Panc1 (cell line): Measurements from ENCODE around the gene FAHD2A. TPM values are rescaled to one million over a fixed set of nuclear protein-coding genes. Genes with fewer than 3 reads are reported as not detected.

Experiments
- ATAC-seq: fragments of 200-7000 bp; cut with Tn5 transposase; 2 replicates; pipeline ENCODE4 v1.9.1; 2020; ENCODE audit warnings: mild to moderate bottlenecking, moderate library complexity
- BruUV-seq: library from RNA; stranded (reverse); fragments of 400-500 nt; replicated peaks from 2 replicates; lab custom pipeline; 2021; lab: Mats Ljungman, UMichigan
- CTCF ChIA-PET: fragments of 300-600 bp; sonication (Branson Sonifier 250); formaldehyde crosslinking; loops from one replicate; lab custom pipeline; 2022; ENCODE audit warnings: antibody characterized with exemption; lab: Charles Lee
- POLR2A ChIA-PET: fragments of 300-600 bp; sonication (Branson Sonifier 250); formaldehyde crosslinking; loops from one replicate; lab custom pipeline; 2022; ENCODE audit warnings: antibody characterized with exemption; lab: Charles Lee
- DNase-seq: peaks from one replicate; pipeline ENCODE4 v3.0.0-alpha.2; 2010; ENCODE audit warnings: low read depth, low spot score
- H3K27ac ChIP-seq: 2 replicates; pipeline ENCODE4 v1.5.1; 2011; ENCODE audit warnings: mild to moderate bottlenecking, low read length, inconsistent platforms
- H3K27me3 ChIP-seq: fragments of 200-500 bp; sonication (Bioruptor generic); 2 replicates; pipeline ENCODE4 v1.6.0; 2014; ENCODE audit warnings: low read length, inconsistent platforms; ENCODE audit not compliant: control insufficient read depth, insufficient read depth
- H3K36me3 ChIP-seq: fragments of 200-500 bp; sonication (Bioruptor generic); 2 replicates; pipeline ENCODE4 v1.5.1; 2014; ENCODE audit warnings: inconsistent platforms, mild to moderate bottlenecking, low read length, moderate library complexity; ENCODE audit not compliant: control insufficient read depth, insufficient read depth
- H3K4me1 ChIP-seq: 2 replicates; pipeline ENCODE4 v1.5.1; 2011; ENCODE audit warnings: inconsistent platforms, mild to moderate bottlenecking, low read length, moderate library complexity; ENCODE audit not compliant: control insufficient read depth, insufficient read depth
- H3K4me3 ChIP-seq, 2 experiments: 2 replicates each; pipeline ENCODE4 v1.5.1; 2011 to 2012; ENCODE audit warnings: low read depth in 2 of 2, low read length in 2 of 2, mild to moderate bottlenecking in 2 of 2, inconsistent platforms in 1 of 2, moderate library complexity in 1 of 2
- H3K9me3 ChIP-seq: fragments of 200-500 bp; sonication (Bioruptor generic); 2 replicates; pipeline ENCODE4 v1.5.1; 2014; ENCODE audit warnings: low read depth, mild to moderate bottlenecking, inconsistent platforms, low read length, moderate library complexity; ENCODE audit not compliant: control insufficient read depth, insufficient read depth
- CTCF ChIP-seq: fragments of 450-650 bp; IDR thresholded peaks from 2 replicates; pipeline ENCODE4 v1.5.1; 2017; ENCODE audit warnings: mild to moderate bottlenecking
- POLR2AphosphoS5 ChIP-seq: IDR thresholded peaks from 2 replicates; pipeline ENCODE4 v1.6.1; 2012; ENCODE audit warnings: mild to moderate bottlenecking, low read depth, low read length, moderate library complexity
- SIN3A ChIP-seq: IDR thresholded peaks from 2 replicates; pipeline ENCODE4 v1.6.1; 2012; ENCODE audit warnings: low read depth, mild to moderate bottlenecking, low read length, moderate library complexity, borderline replicate concordance; ENCODE audit not compliant: insufficient read depth
- TCF7L2 ChIP-seq: IDR thresholded peaks from 2 replicates; pipeline ENCODE4 v1.6.1; 2011; ENCODE audit warnings: mild to moderate bottlenecking, low read depth, low read length, inconsistent platforms
- in situ Hi-C: cut with HindIII; loops from 2 replicates; pipeline ENCODE4 v1.10.0; 2016; ENCODE audit warnings: low sequenced_read_pairs, low pct_unique_long_range_greater_than_20kb
- intact Hi-C: fragments of 100-400 bp; cut with micrococcal nuclease; formaldehyde crosslinking; loops from one replicate; pipeline ENCODE4 v1.10.0; 2022; ENCODE audit not compliant: unreplicated experiment
- total RNA-seq: library from RNA; stranded (reverse); gene quantifications from one replicate; pipeline ENCODE4 v1.2.1, GENCODE V29; 2021; ENCODE audit not compliant: unreplicated experiment
- TF ChIP-seq, protein P1 (sequence below), 2 experiments: IDR thresholded peaks; 2 replicates each; pipeline ENCODE4 v1.6.1; 2011 to 2012; ENCODE audit warnings: low read depth in 2 of 2, control low read depth in 1 of 2, low read length in 1 of 2, mild to moderate bottlenecking in 1 of 2, moderate library complexity in 1 of 2; ENCODE audit not compliant: insufficient read depth in 1 of 2

The FAHD2A gene
- total RNA-seq, 1 experiment from 2014 or later, result 17.2 TPM

DNA sequence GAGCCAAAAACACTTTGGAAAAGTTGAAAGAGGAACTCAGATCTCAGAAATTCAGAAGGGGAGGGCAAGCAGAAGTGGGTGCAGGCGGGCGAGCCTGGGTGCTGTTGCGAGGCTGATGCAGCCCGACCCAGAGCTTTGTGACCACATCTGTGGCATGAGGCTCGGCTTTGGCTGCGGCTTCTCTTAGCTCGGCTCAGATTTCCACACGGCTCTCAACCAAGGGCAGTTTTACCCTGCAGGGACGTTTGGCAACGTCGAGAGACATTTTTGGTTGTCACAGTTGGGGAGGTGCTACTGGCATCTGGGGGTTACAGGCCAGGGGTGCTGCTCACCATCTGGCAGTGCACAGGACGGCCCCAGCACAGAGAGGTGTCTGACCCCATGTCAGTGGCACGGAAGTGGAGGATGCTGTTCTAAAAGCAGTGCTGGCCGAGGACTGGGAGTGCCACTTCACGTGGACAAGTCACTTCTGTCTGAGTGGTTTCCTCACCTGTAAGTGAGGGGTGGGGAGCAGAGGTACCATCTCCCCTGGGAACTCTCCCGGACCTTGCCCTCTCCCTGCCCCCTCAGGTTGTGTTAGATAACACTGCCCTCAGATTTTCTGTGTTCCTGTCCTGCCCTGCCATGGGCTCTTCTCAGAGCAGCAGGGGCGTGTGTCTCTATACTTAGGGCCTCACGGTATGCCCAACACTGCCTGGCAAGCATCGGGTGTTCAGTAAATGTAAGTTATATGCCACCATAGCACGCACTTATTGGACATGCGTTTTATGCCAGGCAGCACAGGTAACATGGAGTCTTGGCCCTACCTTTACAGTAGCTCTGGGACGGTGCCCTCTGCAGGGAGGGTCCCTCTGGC, 48.7 kb upstream of the FAHD2A start:
- Histone ChIP-seq H3K27ac (no peak overlapping the region), H3K27me3 (no peaks in the 10 kb centered on the region), H3K9me3 (no peaks in the 10 kb centered on the region), H3K4me3 (no peak overlapping the region), H3K36me3 (no peaks in the 10 kb centered on the region), H3K4me1 (no peaks in the 10 kb centered on the region; the same call in 1 of the 2 replicates)
- intact Hi-C loops, result no loop called here
- BruUV-seq, result no TSS peak
- in situ Hi-C loops, result no loop called here
- POLR2A ChIA-PET, result no interaction called here
- peak; percentile 24; the same call in 1 of the 2 replicates for ATAC-seq
- DNase-seq, result no peak
- no peak for TF ChIP-seq TCF7L2
- TF ChIP-seq, protein P1, sequence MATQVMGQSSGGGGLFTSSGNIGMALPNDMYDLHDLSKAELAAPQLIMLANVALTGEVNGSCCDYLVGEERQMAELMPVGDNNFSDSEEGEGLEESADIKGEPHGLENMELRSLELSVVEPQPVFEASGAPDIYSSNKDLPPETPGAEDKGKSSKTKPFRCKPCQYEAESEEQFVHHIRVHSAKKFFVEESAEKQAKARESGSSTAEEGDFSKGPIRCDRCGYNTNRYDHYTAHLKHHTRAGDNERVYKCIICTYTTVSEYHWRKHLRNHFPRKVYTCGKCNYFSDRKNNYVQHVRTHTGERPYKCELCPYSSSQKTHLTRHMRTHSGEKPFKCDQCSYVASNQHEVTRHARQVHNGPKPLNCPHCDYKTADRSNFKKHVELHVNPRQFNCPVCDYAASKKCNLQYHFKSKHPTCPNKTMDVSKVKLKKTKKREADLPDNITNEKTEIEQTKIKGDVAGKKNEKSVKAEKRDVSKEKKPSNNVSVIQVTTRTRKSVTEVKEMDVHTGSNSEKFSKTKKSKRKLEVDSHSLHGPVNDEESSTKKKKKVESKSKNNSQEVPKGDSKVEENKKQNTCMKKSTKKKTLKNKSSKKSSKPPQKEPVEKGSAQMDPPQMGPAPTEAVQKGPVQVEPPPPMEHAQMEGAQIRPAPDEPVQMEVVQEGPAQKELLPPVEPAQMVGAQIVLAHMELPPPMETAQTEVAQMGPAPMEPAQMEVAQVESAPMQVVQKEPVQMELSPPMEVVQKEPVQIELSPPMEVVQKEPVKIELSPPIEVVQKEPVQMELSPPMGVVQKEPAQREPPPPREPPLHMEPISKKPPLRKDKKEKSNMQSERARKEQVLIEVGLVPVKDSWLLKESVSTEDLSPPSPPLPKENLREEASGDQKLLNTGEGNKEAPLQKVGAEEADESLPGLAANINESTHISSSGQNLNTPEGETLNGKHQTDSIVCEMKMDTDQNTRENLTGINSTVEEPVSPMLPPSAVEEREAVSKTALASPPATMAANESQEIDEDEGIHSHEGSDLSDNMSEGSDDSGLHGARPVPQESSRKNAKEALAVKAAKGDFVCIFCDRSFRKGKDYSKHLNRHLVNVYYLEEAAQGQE (IDR thresholded peaks at IDR 0.05; ENCODE audit: insufficient read depth in 1 of 2, low read depth in 2 of 2, low read length in 1 of 2), result no peak
- no peak for TF ChIP-seq SIN3A
- no peak for TF ChIP-seq CTCF
- no peak for TF ChIP-seq POLR2AphosphoS5
- CTCF ChIA-PET, result no interaction called here

DNA sequence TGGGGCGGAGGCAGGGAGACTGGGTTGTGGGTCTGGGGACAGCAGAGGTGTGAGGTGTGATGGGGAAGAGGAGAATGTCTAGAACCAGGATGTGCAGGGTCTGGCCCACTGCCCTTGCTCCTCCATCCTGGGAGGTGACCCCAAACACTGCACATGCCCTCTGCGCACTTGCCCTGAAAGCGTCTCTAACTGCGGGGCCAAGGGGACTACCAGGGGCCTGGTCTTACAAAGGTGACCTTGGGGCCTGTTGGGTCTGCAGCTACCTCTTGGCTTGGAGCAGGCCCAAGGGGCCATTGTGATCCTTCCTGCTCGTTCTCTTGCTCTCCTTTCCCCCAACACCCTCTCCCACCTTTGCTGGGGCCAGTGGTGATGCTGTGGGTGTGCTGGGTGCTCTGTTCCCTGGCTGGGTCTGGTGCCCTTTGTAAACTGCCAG, 48.0 kb upstream of the FAHD2A start:
- H3K27me3 ChIP-seq, result no peaks in the 10 kb centered on the region
- CTCF ChIA-PET, result no interaction called here

More for the DNA sequence above, 48.0 kb upstream of the FAHD2A start:
- ATAC-seq (peak; percentile 17; the same call in 1 of the 2 replicates), DNase-seq (no peak)
- no peaks in the 10 kb centered on the region; the same call in 1 of the 2 replicates for H3K4me1 ChIP-seq
- intact Hi-C loops, result no loop called here
- POLR2A ChIA-PET, result no interaction called here
- H3K27ac ChIP-seq, result no peak overlapping the region
- no peak overlapping the region for H3K4me3 ChIP-seq
- in situ Hi-C loops, result no loop called here
- BruUV-seq, result no TSS peak
- no peaks in the 10 kb centered on the region for H3K36me3 ChIP-seq
- no peaks in the 10 kb centered on the region for H3K9me3 ChIP-seq
- TF ChIP-seq TCF7L2 (no peak), POLR2AphosphoS5 (no peak), CTCF (no peak), SIN3A (no peak)
- TF ChIP-seq, protein P1 (IDR thresholded peaks at IDR 0.05; ENCODE audit: insufficient read depth in 1 of 2, low read depth in 2 of 2, low read length in 1 of 2), result no peak
